CD14-positive monocyte (primary cell): ENCODE results near the gene COBLL1. TPM values are rescaled to one million over a fixed set of nuclear protein-coding genes. Genes with fewer than 3 reads are reported as not detected.

Experiments
- DNase-seq, 3 donors: peaks; one replicate each; pipeline ENCODE4 v3.0.0-alpha.2; 2011 to 2022
- H2AFZ ChIP-seq: 2 replicates; pipeline ENCODE4 v1.6.0; 2012; ENCODE audit warnings: mild to moderate bottlenecking, low read depth, low read length, inconsistent platforms; ENCODE audit not compliant: insufficient read depth, poor library complexity, severe bottlenecking
- H3K27ac ChIP-seq, 2 donors: 1 replicate in 1 of 2; 2 replicates in 1 of 2; pipeline ENCODE4 v1.5.1; 2012 to 2013; ENCODE audit warnings: low read length in 2 of 2, control low read depth in 1 of 2, inconsistent platforms in 1 of 2, low read depth in 1 of 2, mild to moderate bottlenecking in 1 of 2
- H3K27me3 ChIP-seq, 2 donors: one replicate each; pipeline versions ENCODE4 v1.6.0 to v1.6.1; 2011 to 2013; ENCODE audit warnings: low read length in 2 of 2; ENCODE audit not compliant: control insufficient read depth in 2 of 2, insufficient read depth in 2 of 2
- H3K36me3 ChIP-seq, 2 donors: replicated peaks in 1 of 2; 1 replicate in 1 of 2; 2 replicates in 1 of 2; pipeline versions ENCODE4 v1.5.1 to v1.6.1; 2012 to 2013; ENCODE audit warnings: low read length in 2 of 2, control low read depth in 1 of 2, inconsistent platforms in 1 of 2, mild to moderate bottlenecking in 1 of 2; ENCODE audit not compliant: insufficient read depth in 2 of 2, control insufficient read depth in 1 of 2
- H3K4me1 ChIP-seq, 2 donors: 1 replicate in 1 of 2; 2 replicates in 1 of 2; pipeline versions ENCODE4 v1.5.1 to v1.6.1; 2012 to 2013; ENCODE audit warnings: low read length in 2 of 2, control low read depth in 1 of 2, inconsistent platforms in 1 of 2, mild to moderate bottlenecking in 1 of 2, moderate library complexity in 1 of 2; ENCODE audit not compliant: insufficient read depth in 2 of 2, control insufficient read depth in 1 of 2
- H3K4me2 ChIP-seq: replicated peaks from 2 replicates; pipeline ENCODE3; 2012; ENCODE audit warnings: low read length, moderate library complexity, mild to moderate bottlenecking; ENCODE audit not compliant: poor library complexity, severe bottlenecking; ENCODE audit errors: extremely low read depth
- H3K4me3 ChIP-seq, 3 experiments: fragments of 200-600 bp in 1 of 3; sonication (generic) in 1 of 3; replicated peaks in 1 of 3; 1 replicate in 2 of 3; 2 replicates in 1 of 3; pipeline ENCODE4 v1.5.1; 2011 to 2013; ENCODE audit warnings: low read length in 3 of 3, mild to moderate bottlenecking in 3 of 3, control low read depth in 2 of 3, low read depth in 2 of 3, inconsistent platforms in 1 of 3, moderate library complexity in 1 of 3
- H3K79me2 ChIP-seq: 2 replicates; pipeline ENCODE4 v1.6.0; 2012; ENCODE audit warnings: mild to moderate bottlenecking, control low read depth, inconsistent platforms, low read length, moderate library complexity; ENCODE audit not compliant: insufficient read depth
- H3K9ac ChIP-seq: 2 replicates; pipeline ENCODE4 v1.6.0; 2017; ENCODE audit warnings: low read length, mild to moderate bottlenecking; ENCODE audit not compliant: insufficient read depth, poor library complexity, severe bottlenecking
- H3K9me3 ChIP-seq, 2 donors: replicated peaks in 1 of 2; 1 replicate in 1 of 2; 2 replicates in 1 of 2; pipeline versions ENCODE4 v1.5.1 to v1.6.1; 2012 to 2013; ENCODE audit warnings: low read length in 2 of 2, control low read depth in 1 of 2; ENCODE audit not compliant: control insufficient read depth in 1 of 2, insufficient read depth in 1 of 2
- H4K20me1 ChIP-seq: 2 replicates; pipeline ENCODE4 v1.6.0; 2012; ENCODE audit warnings: mild to moderate bottlenecking, low read length, control low read depth, moderate library complexity; ENCODE audit not compliant: insufficient read depth
- H3K27ac Mint-ChIP-seq, 7 donors: one replicate each; pipeline ENCODE4 v1.8.0; 2020; ENCODE audit warnings: mild to moderate bottlenecking in 7 of 7, mixed read lengths in 7 of 7, moderate library complexity in 6 of 7, inconsistent platforms in 2 of 7
- H3K27me3 Mint-ChIP-seq, 3 donors: one replicate each; pipeline ENCODE4 v1.8.0; 2021 to 2022; ENCODE audit warnings: low read depth in 3 of 3, mild to moderate bottlenecking in 3 of 3, mixed read lengths in 3 of 3, moderate library complexity in 3 of 3, inconsistent platforms in 1 of 3
- H3K36me3 Mint-ChIP-seq, 2 donors: one replicate each; pipeline ENCODE4 v1.8.0; 2020; ENCODE audit warnings: mixed read lengths in 2 of 2, inconsistent platforms in 1 of 2, mild to moderate bottlenecking in 1 of 2
- H3K4me1 Mint-ChIP-seq: one replicate; pipeline ENCODE4 v1.8.0; 2020; ENCODE audit warnings: mild to moderate bottlenecking, mixed read lengths
- H3K4me3 Mint-ChIP-seq, 2 donors: one replicate each; pipeline ENCODE4 v1.8.0; 2020; ENCODE audit warnings: mild to moderate bottlenecking in 2 of 2, mixed read lengths in 2 of 2, moderate library complexity in 1 of 2
- H3K9me3 Mint-ChIP-seq, 7 donors: one replicate each; pipeline ENCODE4 v1.8.0; 2020 to 2022; ENCODE audit warnings: mixed read lengths in 7 of 7, mild to moderate bottlenecking in 6 of 7, moderate library complexity in 6 of 7, inconsistent platforms in 2 of 7
- WGBS: methylation state at CpG from one replicate; pipeline ENCODE4 v1.1.5; 2013; ENCODE audit warnings: missing lambda C conversion rate; ENCODE audit not compliant: insufficient coverage; 5-methylcytosine and 5-hydroxymethylcytosine counted together
- intact Hi-C, 2 donors: fragments of 100-400 bp; cut with micrococcal nuclease; formaldehyde crosslinking; loops; one replicate each; pipeline versions ENCODE4 v1.15.0 to v1.15.1; 2023
- polyA plus RNA-seq, 3 donors: library from polyadenylated mRNA; depleted of rRNA in 1 of 3; unstranded in 2 of 3; stranded (reverse) in 1 of 3; fragments of 300-500 nt in 2 of 3; fragments of >200 nt in 1 of 3; fragmentation: Illumina TruSeq in 2 of 3; gene quantifications; 1 replicate in 2 of 3; 2 replicates in 1 of 3; pipeline ENCODE4 v1.2.3, GENCODE V29; 2012 to 2021
- TF ChIP-seq, protein P1 (sequence below): fragments of 200-600 bp; IDR thresholded peaks from one replicate; pipeline ENCODE4 v1.8.0; 2022; ENCODE audit warnings: antibody characterized with exemption, mild to moderate bottlenecking

The COBLL1 gene
- polyA plus RNA-seq, 3 donors, result 0.18 to 0.54 (median 0.24) TPM

DNA sequence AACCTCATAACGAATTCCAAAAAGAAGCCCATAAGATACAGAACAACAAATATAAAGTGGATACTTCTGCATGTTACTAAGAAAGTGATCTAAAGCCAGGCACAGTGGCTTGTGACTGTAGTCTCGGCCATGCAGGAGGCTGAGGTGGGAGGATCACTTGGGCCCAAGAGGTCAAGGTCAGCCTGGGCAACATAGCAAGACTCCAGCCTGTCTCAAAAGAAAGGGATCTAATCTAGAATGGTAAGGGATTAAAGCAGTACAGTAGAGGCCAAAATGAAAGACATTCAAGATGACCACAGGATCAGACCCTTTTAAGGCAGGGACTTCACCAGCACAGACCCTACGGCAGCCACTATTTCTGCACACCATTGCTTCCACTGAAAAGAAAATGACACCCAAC is 3.8 kb downstream of the COBLL1 start:
- no peak overlapping the region for H3K4me3 Mint-ChIP-seq
- H3K9ac ChIP-seq, result no peak overlapping the region
- H2AFZ ChIP-seq, result no peak overlapping the region
- H3K9me3 Mint-ChIP-seq, result peaks cover 0 to 5% (median 1%) of the 10 kb centered on the region in 7 donors
- no peaks in the 10 kb centered on the region for H4K20me1 ChIP-seq
- TF ChIP-seq, protein P1, sequence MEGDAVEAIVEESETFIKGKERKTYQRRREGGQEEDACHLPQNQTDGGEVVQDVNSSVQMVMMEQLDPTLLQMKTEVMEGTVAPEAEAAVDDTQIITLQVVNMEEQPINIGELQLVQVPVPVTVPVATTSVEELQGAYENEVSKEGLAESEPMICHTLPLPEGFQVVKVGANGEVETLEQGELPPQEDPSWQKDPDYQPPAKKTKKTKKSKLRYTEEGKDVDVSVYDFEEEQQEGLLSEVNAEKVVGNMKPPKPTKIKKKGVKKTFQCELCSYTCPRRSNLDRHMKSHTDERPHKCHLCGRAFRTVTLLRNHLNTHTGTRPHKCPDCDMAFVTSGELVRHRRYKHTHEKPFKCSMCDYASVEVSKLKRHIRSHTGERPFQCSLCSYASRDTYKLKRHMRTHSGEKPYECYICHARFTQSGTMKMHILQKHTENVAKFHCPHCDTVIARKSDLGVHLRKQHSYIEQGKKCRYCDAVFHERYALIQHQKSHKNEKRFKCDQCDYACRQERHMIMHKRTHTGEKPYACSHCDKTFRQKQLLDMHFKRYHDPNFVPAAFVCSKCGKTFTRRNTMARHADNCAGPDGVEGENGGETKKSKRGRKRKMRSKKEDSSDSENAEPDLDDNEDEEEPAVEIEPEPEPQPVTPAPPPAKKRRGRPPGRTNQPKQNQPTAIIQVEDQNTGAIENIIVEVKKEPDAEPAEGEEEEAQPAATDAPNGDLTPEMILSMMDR, result no peak
- no peak for DNase-seq
- no peaks in the 10 kb centered on the region for H3K36me3 ChIP-seq
- H3K36me3 Mint-ChIP-seq, result peaks cover 2 to 6% of the 10 kb centered on the region in 2 donors
- no peak overlapping the region for H3K4me2 ChIP-seq
- no peak overlapping the region for H3K27ac Mint-ChIP-seq
- intact Hi-C loops, result no loop called here
- peaks cover 11 to 22% of the 10 kb centered on the region in 2 donors for H3K4me1 ChIP-seq
- no peaks in the 10 kb centered on the region for H3K79me2 ChIP-seq
- H3K27me3 ChIP-seq, result peaks cover 14 to 20% of the 10 kb centered on the region in 2 donors
- H3K27me3 Mint-ChIP-seq, result peaks cover 17 to 29% (median 22%) of the 10 kb centered on the region in 3 donors
- H3K9me3 ChIP-seq, result no peaks in the 10 kb centered on the region
- no peak overlapping the region for H3K4me3 ChIP-seq
- WGBS, result 100% methylated on average over 1 of the region's 3 CpGs
- H3K4me1 Mint-ChIP-seq, result peaks cover 16% of the 10 kb centered on the region
- no peak overlapping the region for H3K27ac ChIP-seq

- Histone ChIP-seq H3K4me1 (peaks cover 7 to 16% of the 10 kb centered on the region in 2 donors), H3K27me3 (peaks cover 14 to 20% of the 10 kb centered on the region in 2 donors), H2AFZ (no peak overlapping the region), H3K4me3 (no peak overlapping the region), H3K9ac (no peak overlapping the region), H3K4me2 (no peak overlapping the region), H3K36me3 (no peaks in the 10 kb centered on the region), H3K9me3 (no peaks in the 10 kb centered on the region), H3K79me2 (no peaks in the 10 kb centered on the region), H3K27ac (no peak overlapping the region), H4K20me1 (no peaks in the 10 kb centered on the region)
- 100% methylated on average over 1 of the region's 3 CpGs for WGBS
- H3K4me1 Mint-ChIP-seq, result peaks cover 12% of the 10 kb centered on the region
- no peak overlapping the region for H3K27ac Mint-ChIP-seq
- intact Hi-C loops, result no loop called here
- peaks cover 17 to 29% (median 22%) of the 10 kb centered on the region in 3 donors for H3K27me3 Mint-ChIP-seq
- peaks cover 0 to 5% (median 1%) of the 10 kb centered on the region in 7 donors for H3K9me3 Mint-ChIP-seq
- no peak overlapping the region for H3K4me3 Mint-ChIP-seq
- H3K36me3 Mint-ChIP-seq, result peaks cover 2 to 6% of the 10 kb centered on the region in 2 donors
- TF ChIP-seq, protein P1, result no peak
- no peak for DNase-seq
These were observed 4.7 kb downstream of the COBLL1 start for GRCh38 chr2:164836907-164837306.
